ENCODE results near the gene GALNT14. TPM values are rescaled to one million over a fixed set of nuclear protein-coding genes. Genes with fewer than 3 reads are reported as not detected.

GALNT14 gene
- total RNA-seq, 4 donors from 2014 or later = 3.2 to 6.6 (median 4.7) TPM

- DNase-seq (ENCODE audit: low spot score in 2 of 2) = no peak
- TF ChIP-seq, protein P1, sequence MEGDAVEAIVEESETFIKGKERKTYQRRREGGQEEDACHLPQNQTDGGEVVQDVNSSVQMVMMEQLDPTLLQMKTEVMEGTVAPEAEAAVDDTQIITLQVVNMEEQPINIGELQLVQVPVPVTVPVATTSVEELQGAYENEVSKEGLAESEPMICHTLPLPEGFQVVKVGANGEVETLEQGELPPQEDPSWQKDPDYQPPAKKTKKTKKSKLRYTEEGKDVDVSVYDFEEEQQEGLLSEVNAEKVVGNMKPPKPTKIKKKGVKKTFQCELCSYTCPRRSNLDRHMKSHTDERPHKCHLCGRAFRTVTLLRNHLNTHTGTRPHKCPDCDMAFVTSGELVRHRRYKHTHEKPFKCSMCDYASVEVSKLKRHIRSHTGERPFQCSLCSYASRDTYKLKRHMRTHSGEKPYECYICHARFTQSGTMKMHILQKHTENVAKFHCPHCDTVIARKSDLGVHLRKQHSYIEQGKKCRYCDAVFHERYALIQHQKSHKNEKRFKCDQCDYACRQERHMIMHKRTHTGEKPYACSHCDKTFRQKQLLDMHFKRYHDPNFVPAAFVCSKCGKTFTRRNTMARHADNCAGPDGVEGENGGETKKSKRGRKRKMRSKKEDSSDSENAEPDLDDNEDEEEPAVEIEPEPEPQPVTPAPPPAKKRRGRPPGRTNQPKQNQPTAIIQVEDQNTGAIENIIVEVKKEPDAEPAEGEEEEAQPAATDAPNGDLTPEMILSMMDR (IDR thresholded peaks at IDR 0.05) = no peak
- Histone ChIP-seq H3K27me3 (no peaks in the 10 kb centered on the region), H3K4me1 (no peaks in the 10 kb centered on the region), H3K36me3 (no peaks in the 10 kb centered on the region), H3K4me3 (no peak overlapping the region), H3K27ac (no peak overlapping the region), H3K9me3 (no peaks in the 10 kb centered on the region)
Observed at GRCh38 chr2:31004257-31004656, 134.0 kb downstream of the GALNT14 start.

GRCh38 chr2:31003749-31004148, 134.5 kb downstream of the GALNT14 start:
- Histone ChIP-seq H3K27me3 (no peaks in the 10 kb centered on the region), H3K9me3 (no peaks in the 10 kb centered on the region), H3K4me3 (no peak overlapping the region), H3K27ac (no peak overlapping the region), H3K4me1 (no peaks in the 10 kb centered on the region), H3K36me3 (no peaks in the 10 kb centered on the region)
- WGBS = 59% methylated on average over 8 of the region's 8 CpGs
- no peak for DNase-seq (ENCODE audit: low spot score in 2 of 2)
- TF ChIP-seq, protein P1 (IDR thresholded peaks at IDR 0.05) = no peak
- TF ChIP-seq POLR2AphosphoS5 (IDR thresholded peaks at IDR 0.05) (no peak), EP300 (IDR thresholded peaks at IDR 0.05) (no peak), POLR2A (IDR thresholded peaks at IDR 0.05) (no peak)

DNA sequence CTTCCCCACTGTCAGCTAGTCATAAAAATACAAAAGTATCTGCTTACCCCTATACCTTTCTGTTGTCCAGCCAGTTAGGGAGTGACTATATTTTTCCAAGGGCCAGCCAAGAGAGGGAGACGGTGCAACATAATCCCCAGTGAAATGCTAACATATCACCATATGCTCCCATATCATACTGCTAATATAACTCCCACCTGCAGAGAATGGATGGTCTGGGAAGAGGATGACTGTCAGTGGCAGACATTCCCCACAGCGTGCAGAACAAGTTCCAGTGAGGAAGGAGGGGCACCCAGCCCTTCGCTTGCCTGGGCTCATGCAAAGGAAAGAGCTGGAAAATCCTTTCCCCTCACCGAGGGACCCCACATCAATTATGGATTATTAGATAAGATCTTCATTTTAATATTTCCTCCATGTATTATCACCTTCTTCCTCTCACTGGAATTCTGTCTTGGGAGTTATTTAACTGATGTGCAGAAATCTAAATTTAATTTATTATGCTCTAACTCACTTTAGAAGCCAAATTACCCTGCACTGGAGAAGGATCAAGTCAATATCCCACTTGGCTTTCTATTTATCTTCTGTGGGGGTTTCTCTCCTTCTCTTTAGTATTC, 135.6 kb downstream of the GALNT14 start:
- H3K27me3 ChIP-seq = no peaks in the 10 kb centered on the region
- H3K4me3 ChIP-seq = no peak overlapping the region
- no peaks in the 10 kb centered on the region for H3K36me3 ChIP-seq
- DNase-seq (ENCODE audit: low spot score in 2 of 2) = no peak
- WGBS = 69% methylated on average over 4 of the region's 4 CpGs
- H3K27ac ChIP-seq = no peak overlapping the region
- no peak for TF ChIP-seq POLR2A (IDR thresholded peaks at IDR 0.05)
- no peak for TF ChIP-seq EP300 (IDR thresholded peaks at IDR 0.05)
- TF ChIP-seq, protein P1 (IDR thresholded peaks at IDR 0.05) = no peak
- no peak for TF ChIP-seq POLR2AphosphoS5 (IDR thresholded peaks at IDR 0.05)
- H3K9me3 ChIP-seq = no peaks in the 10 kb centered on the region
- no peaks in the 10 kb centered on the region for H3K4me1 ChIP-seq

DNA sequence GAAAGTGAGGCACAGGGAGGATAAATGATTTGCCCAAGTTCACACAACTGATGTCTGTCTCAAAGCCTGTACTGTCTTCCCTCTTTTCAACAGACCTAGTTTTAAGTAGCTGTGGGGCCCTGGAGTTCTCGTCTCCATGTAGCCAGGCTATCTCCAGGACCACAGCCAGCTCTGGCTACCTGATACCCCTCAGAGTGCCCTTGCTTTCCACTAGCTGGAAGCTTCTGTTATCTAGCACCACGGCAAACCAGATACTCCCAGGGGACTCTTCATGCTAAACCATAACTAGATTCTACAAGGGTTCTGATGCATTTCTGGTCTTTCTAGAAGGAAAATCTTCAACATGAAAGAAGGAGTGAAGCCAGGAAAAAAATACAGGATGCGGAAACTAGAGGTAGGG, 137.3 kb downstream of the GALNT14 start:
- no peak overlapping the region for H3K27ac ChIP-seq
- WGBS = 94% methylated on average over 3 of the region's 3 CpGs

GRCh38 chr2:30998672-30999071, 139.6 kb downstream of the GALNT14 start:
- TF ChIP-seq, protein P1 (IDR thresholded peaks at IDR 0.05) = no peak
- TF ChIP-seq POLR2AphosphoS5 (IDR thresholded peaks at IDR 0.05) = no peak
- TF ChIP-seq POLR2A (IDR thresholded peaks at IDR 0.05) = no peak
- TF ChIP-seq EP300 (IDR thresholded peaks at IDR 0.05) = no peak
- DNase-seq (ENCODE audit: low spot score in 2 of 2) = no peak
- H3K9me3 ChIP-seq = no peaks in the 10 kb centered on the region
- no peaks in the 10 kb centered on the region for H3K27me3 ChIP-seq
- WGBS = 35% methylated on average over 3 of the region's 3 CpGs
- H3K4me1 ChIP-seq = no peaks in the 10 kb centered on the region
- no peak overlapping the region for H3K27ac ChIP-seq
- no peaks in the 10 kb centered on the region for H3K36me3 ChIP-seq
- no peak overlapping the region for H3K4me3 ChIP-seq

More for the DNA sequence above, 137.3 kb downstream of the GALNT14 start:
- Histone ChIP-seq H3K4me1 (no peaks in the 10 kb centered on the region), H3K4me3 (no peak overlapping the region), H3K9me3 (no peaks in the 10 kb centered on the region), H3K36me3 (no peaks in the 10 kb centered on the region), H3K27me3 (no peaks in the 10 kb centered on the region)
- no peak for DNase-seq (ENCODE audit: low spot score in 2 of 2)
- TF ChIP-seq EP300 (IDR thresholded peaks at IDR 0.05) = no peak
- no peak for TF ChIP-seq POLR2AphosphoS5 (IDR thresholded peaks at IDR 0.05)
- TF ChIP-seq, protein P1 (IDR thresholded peaks at IDR 0.05) = no peak

All from suprapubic skin (tissue), 4 donors.